ENCODE results near the gene CACNA1I.

DNA sequence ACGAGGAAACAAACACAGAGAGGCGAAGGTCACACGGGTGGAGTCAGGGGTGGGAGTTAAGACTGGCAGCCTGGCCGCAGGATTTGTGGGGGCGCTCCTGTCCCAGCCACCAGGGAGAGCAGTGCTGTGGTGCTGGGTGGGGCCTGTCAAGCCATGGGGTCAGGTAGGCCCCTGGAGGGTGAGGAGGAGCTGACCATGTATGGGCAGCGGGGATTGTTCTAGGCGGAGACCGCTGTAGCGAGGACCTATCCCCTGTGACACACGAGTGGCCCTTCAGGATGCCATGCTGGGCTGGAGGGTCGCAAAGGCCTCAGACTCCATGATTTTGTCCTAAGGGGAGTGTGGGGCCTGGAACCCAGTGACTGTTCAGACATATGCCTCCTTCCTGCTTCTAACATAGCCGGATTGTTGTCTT is 36.5 kb upstream of the CACNA1I start:
- TF ChIP-seq, protein P1, sequence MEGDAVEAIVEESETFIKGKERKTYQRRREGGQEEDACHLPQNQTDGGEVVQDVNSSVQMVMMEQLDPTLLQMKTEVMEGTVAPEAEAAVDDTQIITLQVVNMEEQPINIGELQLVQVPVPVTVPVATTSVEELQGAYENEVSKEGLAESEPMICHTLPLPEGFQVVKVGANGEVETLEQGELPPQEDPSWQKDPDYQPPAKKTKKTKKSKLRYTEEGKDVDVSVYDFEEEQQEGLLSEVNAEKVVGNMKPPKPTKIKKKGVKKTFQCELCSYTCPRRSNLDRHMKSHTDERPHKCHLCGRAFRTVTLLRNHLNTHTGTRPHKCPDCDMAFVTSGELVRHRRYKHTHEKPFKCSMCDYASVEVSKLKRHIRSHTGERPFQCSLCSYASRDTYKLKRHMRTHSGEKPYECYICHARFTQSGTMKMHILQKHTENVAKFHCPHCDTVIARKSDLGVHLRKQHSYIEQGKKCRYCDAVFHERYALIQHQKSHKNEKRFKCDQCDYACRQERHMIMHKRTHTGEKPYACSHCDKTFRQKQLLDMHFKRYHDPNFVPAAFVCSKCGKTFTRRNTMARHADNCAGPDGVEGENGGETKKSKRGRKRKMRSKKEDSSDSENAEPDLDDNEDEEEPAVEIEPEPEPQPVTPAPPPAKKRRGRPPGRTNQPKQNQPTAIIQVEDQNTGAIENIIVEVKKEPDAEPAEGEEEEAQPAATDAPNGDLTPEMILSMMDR (IDR thresholded peaks at IDR 0.05; ENCODE audit: low read depth, low read length) = no peak
- TF ChIP-seq POLR2A (IDR thresholded peaks at IDR 0.05; ENCODE audit: extremely low read depth, insufficient read length) = no peak
